H9 (cell line): Measurements from ENCODE around the gene DCHS1. TPM values are rescaled to one million over a fixed set of nuclear protein-coding genes. Genes with fewer than 3 reads are reported as not detected.
A peak's percentile ranks its signal among the peaks of the same experiment; 100 is the strongest.
"Not testable (repeated sequence)": the region's sequence is repeated elsewhere in the genome, so short reads cannot be mapped to it uniquely, and the experiment has no call there.

Source experiments
- DNase-seq: peaks from one replicate; pipeline ENCODE4 v3.0.0-alpha.2; 2017
- H2AFZ ChIP-seq: one replicate; pipeline ENCODE4 v1.6.1; 2013; ENCODE audit warnings: mild to moderate bottlenecking, low read length, control low read depth, moderate library complexity
- H2AK5ac ChIP-seq: 2 replicates; pipeline ENCODE4 v1.6.1; 2013; ENCODE audit warnings: low read length, control low read depth, mixed read lengths; ENCODE audit not compliant: insufficient read length
- H2BK120ac ChIP-seq: one replicate; pipeline ENCODE4 v1.6.1; 2013; ENCODE audit warnings: low read depth, mild to moderate bottlenecking, low read length, control low read depth, inconsistent platforms; ENCODE audit not compliant: poor library complexity, severe bottlenecking
- H2BK12ac ChIP-seq: 2 replicates; pipeline ENCODE4 v1.6.1; 2013; ENCODE audit warnings: low read length, control low read depth, mixed read lengths, low read depth; ENCODE audit not compliant: insufficient read length
- H2BK15ac ChIP-seq: 2 replicates; pipeline ENCODE4 v1.6.1; 2013; ENCODE audit warnings: low read depth, low read length, control low read depth
- H2BK20ac ChIP-seq: one replicate; pipeline ENCODE4 v1.6.1; 2013; ENCODE audit warnings: low read depth, mild to moderate bottlenecking, low read length, control low read depth, inconsistent platforms; ENCODE audit not compliant: poor library complexity, severe bottlenecking
- H2BK5ac ChIP-seq: 2 replicates; pipeline ENCODE4 v1.6.1; 2013; ENCODE audit warnings: low read length, control low read depth, mixed read lengths; ENCODE audit not compliant: insufficient read length
- H3K14ac ChIP-seq: 2 replicates; pipeline ENCODE4 v1.6.1; 2013; ENCODE audit warnings: low read length, control low read depth; ENCODE audit not compliant: insufficient read depth
- H3K18ac ChIP-seq: 2 replicates; pipeline ENCODE4 v1.6.1; 2013; ENCODE audit warnings: low read depth, mild to moderate bottlenecking, mixed read lengths, low read length, control low read depth; ENCODE audit not compliant: insufficient read length
- H3K23ac ChIP-seq: 2 replicates; pipeline ENCODE4 v1.6.1; 2013; ENCODE audit warnings: low read length, control low read depth, mixed read lengths, low read depth; ENCODE audit not compliant: insufficient read length
- H3K23me2 ChIP-seq: 2 replicates; pipeline ENCODE4 v1.6.1; 2013; ENCODE audit warnings: low read depth, mild to moderate bottlenecking, mixed read lengths, low read length, control low read depth; ENCODE audit not compliant: insufficient read length, poor library complexity, severe bottlenecking
- H3K27ac ChIP-seq: 2 replicates; pipeline ENCODE4 v1.5.1; 2013; ENCODE audit warnings: low read length, control low read depth, mixed read lengths, low read depth; ENCODE audit not compliant: insufficient read length
- H3K27me3 ChIP-seq: 2 replicates; pipeline ENCODE4 v1.6.1; 2013; ENCODE audit warnings: low read length, control low read depth, inconsistent platforms; ENCODE audit not compliant: insufficient read depth
- H3K4ac ChIP-seq: 2 replicates; pipeline ENCODE4 v1.6.1; 2013; ENCODE audit warnings: low read depth, mild to moderate bottlenecking, control low read depth, inconsistent platforms, low read length, moderate library complexity
- H3K4me1 ChIP-seq: 2 replicates; pipeline ENCODE4 v1.6.1; 2013; ENCODE audit warnings: low read length, control low read depth, inconsistent platforms; ENCODE audit not compliant: insufficient read depth
- H3K4me2 ChIP-seq: 2 replicates; pipeline ENCODE4 v1.6.1; 2013; ENCODE audit warnings: low read length, control low read depth, mixed read lengths; ENCODE audit not compliant: insufficient read length, insufficient read depth
- H3K56ac ChIP-seq: 2 replicates; pipeline ENCODE4 v1.6.1; 2013; ENCODE audit warnings: low read depth, mild to moderate bottlenecking, mixed read lengths, low read length, control low read depth; ENCODE audit not compliant: insufficient read length
- H3K79me1 ChIP-seq: 2 replicates; pipeline ENCODE4 v1.6.1; 2013; ENCODE audit warnings: low read depth, mild to moderate bottlenecking, moderate library complexity, low read length, control low read depth, inconsistent platforms; ENCODE audit not compliant: insufficient read depth, poor library complexity, severe bottlenecking
- H3K79me2 ChIP-seq: 2 replicates; pipeline ENCODE4 v1.6.1; 2013; ENCODE audit warnings: low read length, control low read depth, inconsistent platforms; ENCODE audit not compliant: insufficient read depth
- H3K9ac ChIP-seq: 2 replicates; pipeline ENCODE4 v1.6.1; 2013; ENCODE audit warnings: low read length, control low read depth, mixed read lengths; ENCODE audit not compliant: insufficient read length; ENCODE audit errors: extremely low read depth
- H3K9me3 ChIP-seq: one replicate; pipeline ENCODE4 v1.6.1; 2013; ENCODE audit warnings: low read depth, low read length, inconsistent platforms; ENCODE audit not compliant: control insufficient read depth
- H3T11ph ChIP-seq: one replicate; pipeline ENCODE4 v1.6.1; 2013; ENCODE audit warnings: mild to moderate bottlenecking, low read length, control low read depth, inconsistent platforms
- H4K20me1 ChIP-seq: one replicate; pipeline ENCODE4 v1.6.1; 2013; ENCODE audit not compliant: control insufficient read depth, insufficient read length, insufficient read depth
- H4K5ac ChIP-seq: 2 replicates; pipeline ENCODE4 v1.6.1; 2013; ENCODE audit warnings: low read depth, mild to moderate bottlenecking, mixed read lengths, low read length, control low read depth; ENCODE audit not compliant: insufficient read length
- H4K8ac ChIP-seq: replicated peaks from 2 replicates; pipeline ENCODE4 v1.6.1; 2013; ENCODE audit warnings: low read length, control low read depth, mixed read lengths, low read depth; ENCODE audit not compliant: insufficient read length
- H4K91ac ChIP-seq: 2 replicates; pipeline ENCODE4 v1.6.1; 2013; ENCODE audit warnings: low read depth, mild to moderate bottlenecking, moderate library complexity, mixed read lengths, low read length, control low read depth; ENCODE audit not compliant: insufficient read length
- H3K27ac Mint-ChIP-seq, 3 experiments: 2 replicates in 2 of 3; 3 replicates in 1 of 3; pipeline ENCODE4 v1.8.0; 2020 to 2021; ENCODE audit warnings: mixed read lengths in 3 of 3, mild to moderate bottlenecking in 1 of 3, moderate library complexity in 1 of 3
- H3K27me3 Mint-ChIP-seq: 2 replicates; pipeline ENCODE4 v1.8.0; 2021; ENCODE audit warnings: low read depth, mild to moderate bottlenecking, moderate library complexity, mixed read lengths
- H3K36me3 Mint-ChIP-seq, 3 experiments: 2 replicates in 2 of 3; 3 replicates in 1 of 3; pipeline ENCODE4 v1.8.0; 2020 to 2021; ENCODE audit warnings: low read depth in 3 of 3, mixed read lengths in 3 of 3; ENCODE audit not compliant: insufficient read depth in 1 of 3
- H3K4me1 Mint-ChIP-seq, 2 experiments: 2 replicates each; pipeline ENCODE4 v1.8.0; 2020; ENCODE audit warnings: mixed read lengths in 2 of 2
- H3K4me3 Mint-ChIP-seq, 2 experiments: 2 replicates in 1 of 2; 3 replicates in 1 of 2; pipeline ENCODE4 v1.8.0; 2020 to 2021; ENCODE audit warnings: mild to moderate bottlenecking in 2 of 2, mixed read lengths in 2 of 2, moderate library complexity in 1 of 2
- H3K9me3 Mint-ChIP-seq, 2 experiments: 2 replicates in 1 of 2; 3 replicates in 1 of 2; pipeline ENCODE4 v1.8.0; 2020; ENCODE audit warnings: mild to moderate bottlenecking in 2 of 2, mixed read lengths in 2 of 2, moderate library complexity in 1 of 2
- CTCF ChIP-seq: fragments of 200-600 bp; sonication (generic); conservative IDR thresholded peaks from 3 replicates; pipeline ENCODE4 v1.8.0; 2021; ENCODE audit warnings: antibody characterized with exemption, mild to moderate bottlenecking
- WGBS: extraction: QIAGEN DNeasy Blood & Tissue Kit; methylation state at CpG from one replicate; pipeline ENCODE4 v1.1.7; 2013; ENCODE audit warnings: missing lambda C conversion rate, low lambda C conversion rate, mixed read lengths; ENCODE audit not compliant: insufficient read length; ENCODE audit errors: extremely low coverage; 5-methylcytosine and 5-hydroxymethylcytosine counted together
- total RNA-seq: library from RNA; stranded (reverse); gene quantifications from 2 replicates; pipeline ENCODE4 v1.2.1, GENCODE V29; 2021

The DCHS1 gene
- total RNA-seq, 1 experiment from 2014 or later: 12.5 TPM

- H3K4me3 Mint-ChIP-seq: no peak overlapping the region
- no peak overlapping the region for H2AFZ ChIP-seq
- H3K14ac ChIP-seq: no peak overlapping the region
- no peaks in the 10 kb centered on the region for H3K27me3 Mint-ChIP-seq
- H4K20me1 ChIP-seq: no peaks in the 10 kb centered on the region
- no peak overlapping the region; a peak in 1 of 7 replicates for H3K27ac Mint-ChIP-seq
- no peaks in the 10 kb centered on the region for H3K23me2 ChIP-seq
- TF ChIP-seq CTCF: peak; percentile 71
- peaks cover 0 to 2% of the 10 kb centered on the region in 2 experiments; a peak in 1 of 4 replicates for H3K4me1 Mint-ChIP-seq
- no peak overlapping the region for H3K4ac ChIP-seq
- H3K27ac ChIP-seq: peak overlapping the region; percentile 17
- no peaks in the 10 kb centered on the region for H3K27me3 ChIP-seq
- H4K5ac ChIP-seq: no peak overlapping the region
- no peak overlapping the region for H2BK12ac ChIP-seq
- no peak overlapping the region for H3K4me2 ChIP-seq
- H3K79me2 ChIP-seq: no peaks in the 10 kb centered on the region
- H2BK120ac ChIP-seq: no peak overlapping the region
- H2AK5ac ChIP-seq: no peak overlapping the region
- no peak overlapping the region for H3K18ac ChIP-seq
- no peaks in the 10 kb centered on the region for H3K4me1 ChIP-seq
- no peaks in the 10 kb centered on the region for H3K36me3 Mint-ChIP-seq
- no peak overlapping the region for H2BK15ac ChIP-seq
- DNase-seq: peak; percentile 57
- H4K91ac ChIP-seq: no peak overlapping the region
- no peak overlapping the region for H3K9ac ChIP-seq
- no peaks in the 10 kb centered on the region for H3K79me1 ChIP-seq
- no peaks in the 10 kb centered on the region for H3K9me3 ChIP-seq
- no peak overlapping the region for H2BK20ac ChIP-seq
- no peak overlapping the region for H2BK5ac ChIP-seq
- H3K56ac ChIP-seq: no peak overlapping the region
- WGBS: no CpG with 5 or more reads among the region's 2 CpGs
- H3T11ph ChIP-seq: no peak overlapping the region
- no peaks in the 10 kb centered on the region for H3K9me3 Mint-ChIP-seq
- no peak overlapping the region for H4K8ac ChIP-seq
- H3K23ac ChIP-seq: no peak overlapping the region
Measured at GRCh38 chr11:6703247-6704063, 47.8 kb upstream of the DCHS1 start.

GRCh38 chr11:6701955-6702354 lies 46.3 kb upstream of the DCHS1 start:
- H3K79me1 ChIP-seq, DNase-seq, H3K4me1 Mint-ChIP-seq, H2BK15ac ChIP-seq, H2BK20ac ChIP-seq, H3K4ac ChIP-seq, H3K9me3 ChIP-seq, H4K20me1 ChIP-seq, H2BK120ac ChIP-seq, H2BK12ac ChIP-seq, H3K36me3 Mint-ChIP-seq, H3K4me3 Mint-ChIP-seq, H2BK5ac ChIP-seq, H3K79me2 ChIP-seq, H4K8ac ChIP-seq, H3K4me1 ChIP-seq, H4K5ac ChIP-seq, H3K27me3 ChIP-seq, H3K4me2 ChIP-seq, H3K14ac ChIP-seq, H3K56ac ChIP-seq, H3T11ph ChIP-seq, H3K9ac ChIP-seq, H3K9me3 Mint-ChIP-seq, H3K23ac ChIP-seq, H3K27ac Mint-ChIP-seq, H4K91ac ChIP-seq, H2AFZ ChIP-seq, H2AK5ac ChIP-seq, H3K27ac ChIP-seq, H3K23me2 ChIP-seq, H3K27me3 Mint-ChIP-seq, H3K18ac ChIP-seq: not testable (repeated sequence)
- WGBS: no CpG with 5 or more reads among the region's 3 CpGs
